DMS79 (cell line): ENCODE data around the gene SUCLG1.
"Not testable (repeated sequence)": the region's sequence is repeated elsewhere in the genome, so short reads cannot be mapped to it uniquely, and the experiment has no call there.

Source experiments
- DNase-seq: peaks from one replicate; lab custom pipeline; 2025; lab: John Stamatoyannopoulos, UW

SUCLG1 gene

DNA sequence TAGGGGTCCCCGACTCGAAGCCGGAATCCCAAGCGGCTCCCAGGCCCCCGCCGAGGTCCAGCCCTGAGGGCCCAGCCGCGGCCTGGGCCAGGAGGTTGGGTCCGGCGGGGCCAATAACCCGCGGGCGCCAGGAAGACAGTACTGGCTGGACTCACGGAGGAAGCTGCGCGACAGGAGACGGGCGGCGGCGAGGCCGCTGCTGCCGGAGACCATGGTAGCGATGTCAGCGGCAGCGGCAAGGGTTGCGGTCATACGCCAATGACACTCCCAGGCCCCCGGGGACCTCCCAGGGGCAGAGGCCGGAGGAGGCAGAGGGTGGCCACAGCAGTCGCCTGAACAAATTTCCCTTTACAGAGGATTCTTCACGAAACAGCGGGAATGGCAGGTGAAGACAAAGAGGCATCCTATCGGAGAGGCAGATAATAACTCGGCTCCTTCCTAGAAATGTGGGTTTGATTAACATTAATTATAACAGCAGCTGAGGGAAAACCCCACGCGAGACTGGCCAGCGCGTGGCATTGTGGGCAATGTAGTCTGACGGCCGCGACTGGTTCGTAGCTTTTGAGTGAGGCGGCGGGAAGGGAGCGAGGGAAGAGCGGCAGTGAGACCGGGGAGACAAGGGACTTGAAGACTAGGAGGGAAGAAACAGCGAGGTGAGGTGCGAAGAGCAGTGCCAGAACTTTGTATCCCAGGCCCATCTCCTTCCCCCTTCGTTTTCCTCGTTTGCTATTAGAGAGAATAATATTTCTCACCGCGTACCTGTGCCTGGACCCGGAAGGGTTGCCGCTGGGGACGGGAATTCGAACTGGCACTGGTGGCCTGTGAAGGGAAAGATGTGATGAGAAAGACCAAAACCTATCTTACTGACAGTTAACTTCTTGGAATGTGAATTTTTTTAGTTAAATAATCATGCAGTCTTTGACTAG lies at the start of gene SUCLG1:
TSS of gene SUCLG1 (minus strand) at position 263 of the 926 bp plus-strand sequence. CDS start at position 252, 11 bp downstream.
- DNase-seq, result peak; percentile 74

DNA sequence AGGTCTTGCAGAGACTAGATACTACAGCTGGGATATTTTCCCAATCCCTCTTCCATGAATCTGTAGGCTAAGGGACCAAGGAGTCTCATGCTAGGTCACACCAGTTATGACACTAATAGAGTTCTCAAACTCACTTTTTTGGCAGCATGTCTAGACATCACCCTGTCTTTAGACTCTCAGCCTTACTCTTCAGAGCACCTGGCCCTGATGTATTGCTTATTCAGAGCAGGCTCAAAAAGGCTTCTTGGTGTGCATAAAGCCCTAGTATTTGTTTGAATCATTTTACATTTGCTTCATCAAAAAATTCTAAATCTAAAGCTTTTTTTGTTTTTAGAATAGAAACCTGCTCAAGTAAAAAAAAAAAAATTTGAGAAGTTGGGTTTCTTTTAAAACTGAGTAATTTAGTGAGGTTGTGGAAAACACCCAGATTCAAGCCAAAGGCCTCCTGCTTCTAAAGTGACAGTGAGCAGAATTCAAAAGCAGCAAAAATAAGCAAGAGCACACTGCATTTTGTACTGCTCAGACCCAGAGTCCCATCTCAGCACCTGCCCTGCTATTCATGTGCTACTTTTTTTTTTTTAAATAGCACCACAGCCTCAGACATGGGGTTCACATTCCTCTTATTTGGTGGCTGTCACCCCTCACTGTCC lies 39.2 kb upstream of the SUCLG1 start:
- DNase-seq, result no peak

DNA sequence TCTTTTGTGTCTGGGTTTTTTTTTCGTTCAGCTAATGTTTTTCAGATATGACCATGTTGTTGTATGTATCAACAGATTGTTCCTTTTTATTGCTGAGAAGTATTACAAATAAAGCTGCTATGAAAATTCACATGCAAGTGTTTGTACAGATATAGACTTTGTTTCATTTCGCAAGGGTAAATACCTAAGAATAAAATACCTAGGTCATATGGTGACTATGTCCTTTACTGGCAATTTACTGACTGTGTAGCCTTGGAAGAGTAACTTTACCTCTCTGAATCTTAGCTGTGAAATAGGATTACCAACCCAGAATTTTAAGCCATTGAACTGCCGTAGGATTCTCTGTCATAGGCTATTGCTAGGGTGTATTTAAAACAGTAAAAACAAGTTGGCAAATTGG lies 38.2 kb upstream of the SUCLG1 start:
- DNase-seq, result no peak

DNA sequence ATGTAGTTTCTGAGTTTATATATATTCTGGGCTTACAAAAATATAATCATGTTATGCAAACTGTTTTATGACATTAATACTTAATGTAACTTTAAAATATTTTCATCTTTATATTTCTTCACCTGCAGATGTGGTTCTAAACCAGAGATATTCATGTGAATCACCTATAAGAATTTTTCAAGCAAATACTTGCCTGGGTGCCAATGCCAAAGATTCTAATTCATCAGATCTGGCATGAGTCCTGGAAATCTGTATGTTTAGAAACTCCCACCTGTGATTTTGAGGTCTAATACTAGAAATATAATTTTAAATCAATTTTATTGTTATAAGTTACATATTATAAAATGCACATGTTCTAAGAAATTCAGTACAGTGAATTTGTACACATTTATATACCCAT lies 37.3 kb upstream of the SUCLG1 start:
- no peak for DNase-seq

DNA sequence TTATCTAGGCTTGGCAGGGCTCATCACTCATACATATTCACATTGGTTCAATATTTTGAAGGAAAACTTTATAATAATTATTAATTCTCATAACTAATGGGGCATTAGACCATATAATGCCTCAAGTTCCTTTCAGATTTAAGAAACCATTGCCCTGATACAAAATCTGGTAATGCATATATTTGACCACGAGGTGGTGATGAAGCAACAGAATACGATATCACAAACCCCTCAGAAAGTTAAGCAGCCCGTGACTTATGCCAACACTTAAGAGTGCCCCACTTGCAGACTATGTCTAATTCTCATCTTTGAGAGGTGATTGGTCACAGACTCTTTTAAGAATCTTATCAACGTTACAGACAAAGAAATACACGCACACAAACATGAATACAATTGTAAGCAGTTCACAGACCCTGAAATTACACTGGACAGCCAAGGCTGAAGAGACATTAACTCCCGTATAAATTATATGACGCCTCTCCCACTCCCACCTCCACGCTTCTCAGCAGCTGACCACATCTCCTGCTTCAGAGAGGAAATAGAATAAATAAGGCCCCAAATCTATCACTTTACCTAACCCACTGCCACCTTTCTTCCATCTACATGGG lies 36.6 kb upstream of the SUCLG1 start:
- DNase-seq, result peak; percentile 25

DNA sequence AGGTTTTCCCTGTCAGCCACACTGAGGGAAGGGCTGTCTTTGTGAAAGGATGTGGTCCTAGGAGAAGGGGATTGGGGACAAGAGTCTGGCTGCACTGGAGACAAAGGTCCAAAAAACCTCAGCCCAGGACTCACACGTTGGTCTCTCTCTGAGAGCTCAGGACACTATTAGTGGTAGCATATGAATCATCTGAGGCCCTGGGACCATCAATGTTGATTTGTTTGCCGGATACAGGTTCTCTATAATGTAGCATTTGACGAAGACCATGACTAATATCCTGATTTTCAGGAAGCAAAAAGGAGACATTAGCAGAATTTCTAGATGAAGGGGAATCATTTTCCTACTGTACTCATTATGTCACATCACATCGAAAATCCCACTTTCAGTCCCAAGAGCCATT lies 35.0 kb upstream of the SUCLG1 start:
- no peak for DNase-seq

DNA sequence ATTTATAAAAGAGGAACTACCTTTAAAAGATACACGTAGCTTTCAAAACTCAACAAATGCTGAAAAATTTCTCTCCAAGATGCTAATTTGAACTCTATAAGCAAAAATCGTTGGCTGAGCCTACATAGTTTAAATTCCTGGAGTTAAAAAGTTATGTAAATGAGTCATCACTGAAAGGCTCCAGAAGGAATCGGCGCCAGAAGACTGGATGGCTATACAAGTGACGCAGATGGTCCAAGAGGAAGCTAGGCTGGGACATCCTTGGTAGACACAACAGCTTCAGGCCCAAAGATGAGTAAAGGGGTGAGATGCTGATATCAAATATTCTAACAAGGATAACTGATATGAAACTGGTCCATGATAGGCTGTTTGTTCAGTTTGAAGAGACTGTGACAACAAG lies 34.4 kb upstream of the SUCLG1 start:
- DNase-seq, result no peak

DNA sequence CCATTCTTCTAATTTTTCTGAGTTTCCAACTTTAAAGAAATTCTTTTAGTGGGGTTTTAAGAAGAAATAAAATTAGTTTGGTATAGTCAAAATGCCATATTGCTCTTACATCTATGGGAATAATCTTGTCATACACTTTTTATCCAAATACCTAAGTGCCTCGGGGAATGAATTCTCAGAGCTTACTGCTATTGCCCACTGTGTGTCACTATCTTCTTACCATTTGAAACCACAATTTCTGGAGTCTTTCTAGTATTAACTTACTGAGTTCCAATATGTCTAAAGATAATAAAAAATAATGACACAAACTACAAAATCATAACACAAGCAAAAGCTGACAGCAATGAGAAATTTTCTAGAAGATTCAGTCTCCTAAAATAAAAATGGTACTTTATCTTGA lies 33.5 kb upstream of the SUCLG1 start:
- DNase-seq, result no peak

DNA sequence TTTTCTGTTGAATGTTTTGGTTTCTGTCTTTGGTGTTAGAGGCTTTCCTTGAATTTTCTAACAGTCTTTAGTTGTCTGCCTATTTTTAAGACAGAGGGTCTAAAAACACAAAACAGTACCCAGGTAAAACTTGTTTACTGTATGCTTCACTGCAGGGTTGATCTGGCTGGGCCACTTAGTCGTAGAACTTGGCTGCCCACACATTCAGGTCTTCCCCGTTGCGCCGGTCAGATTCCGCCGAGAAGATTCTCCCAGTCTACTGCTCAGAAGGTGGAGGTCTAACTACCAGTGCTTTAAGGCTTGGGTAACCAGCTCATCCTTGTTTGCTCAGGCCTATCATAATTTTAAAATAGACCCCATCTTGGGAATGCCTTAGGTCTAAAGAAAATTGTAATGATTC lies 32.7 kb upstream of the SUCLG1 start:
- DNase-seq, result no peak

DNA sequence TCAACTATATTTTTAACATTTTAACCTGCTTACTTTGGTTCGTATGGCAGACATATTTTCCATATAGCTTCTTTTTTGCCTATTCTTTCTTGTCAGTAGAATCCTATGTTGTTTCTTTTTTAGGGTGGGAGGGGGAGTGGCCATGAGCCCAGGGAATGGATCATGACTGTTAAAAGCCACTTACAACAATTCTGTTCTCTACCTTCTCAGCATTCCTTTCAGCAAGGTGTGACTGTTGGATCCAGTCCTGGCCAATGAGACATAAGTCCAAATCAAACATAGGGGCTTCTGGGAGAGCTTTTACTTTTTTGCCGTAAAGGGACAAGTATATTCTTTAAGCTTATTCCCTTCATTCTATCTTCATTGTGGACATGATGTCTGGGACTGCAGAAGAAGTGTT lies 32.2 kb upstream of the SUCLG1 start:
- DNase-seq, result no peak

DNA sequence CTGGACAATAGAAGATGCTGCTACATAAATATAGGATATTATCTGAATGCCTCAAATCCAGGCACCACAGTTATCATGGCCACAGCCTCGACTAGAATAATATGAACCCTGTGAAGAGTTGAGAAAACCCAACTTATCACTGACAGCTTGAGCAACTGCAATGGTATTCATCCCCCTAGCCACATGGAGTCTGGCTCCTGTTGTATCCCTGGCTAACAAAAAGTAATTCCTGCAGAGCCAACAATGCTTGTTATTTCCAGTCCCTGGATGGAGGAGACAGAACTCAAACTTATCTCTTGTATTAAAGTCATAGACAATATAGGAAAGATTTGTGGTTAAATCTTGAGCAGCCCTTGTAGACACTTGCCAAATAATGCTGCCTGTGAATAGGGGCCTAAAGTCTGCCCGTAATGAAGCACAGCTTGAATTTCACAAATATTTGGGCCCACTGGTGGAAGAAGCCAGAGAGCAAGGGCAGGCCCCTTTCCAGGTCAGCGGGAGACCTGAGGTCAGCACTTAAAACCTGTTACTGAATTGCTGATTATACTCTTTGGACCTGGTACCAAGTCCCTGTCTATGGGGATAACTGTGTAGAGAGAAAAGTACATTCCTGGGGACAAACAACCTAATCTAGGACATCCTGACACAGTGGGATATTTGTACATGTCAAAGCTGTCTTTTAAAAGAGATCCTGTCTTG lies 28.4 kb upstream of the SUCLG1 start:
- no peak for DNase-seq

DNA sequence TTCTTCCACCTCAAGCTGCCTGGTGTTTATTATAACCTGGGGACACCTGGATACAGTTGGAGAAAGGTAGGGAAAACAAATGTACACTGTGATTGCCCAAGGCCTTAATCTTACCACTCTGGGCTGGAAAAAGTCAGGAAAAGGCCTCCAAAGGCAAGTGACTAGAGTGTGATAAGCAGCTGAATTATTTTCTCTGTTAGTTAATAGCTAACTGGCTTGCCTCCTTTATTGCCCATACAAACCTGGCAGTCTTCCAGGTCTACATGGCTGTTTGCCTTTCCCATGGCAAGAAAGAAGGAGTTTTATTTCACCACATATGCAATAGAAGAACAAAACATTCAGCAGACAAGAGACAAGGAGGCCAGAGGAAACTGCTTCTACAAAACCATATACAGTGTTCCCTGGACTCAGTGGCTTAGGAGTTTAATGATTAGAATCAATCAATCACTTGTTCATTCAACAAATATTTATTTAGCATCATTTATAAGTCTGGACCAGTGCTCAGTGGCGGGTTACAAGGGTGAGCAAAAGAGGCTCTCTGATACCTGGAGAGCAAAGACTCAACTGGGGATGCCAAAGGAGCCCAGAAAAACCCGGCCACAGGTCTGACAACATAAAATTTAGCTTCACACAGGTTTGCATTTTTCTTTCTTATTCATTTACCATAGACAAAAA lies 27.5 kb upstream of the SUCLG1 start:
- peak; percentile 73 for DNase-seq

DNA sequence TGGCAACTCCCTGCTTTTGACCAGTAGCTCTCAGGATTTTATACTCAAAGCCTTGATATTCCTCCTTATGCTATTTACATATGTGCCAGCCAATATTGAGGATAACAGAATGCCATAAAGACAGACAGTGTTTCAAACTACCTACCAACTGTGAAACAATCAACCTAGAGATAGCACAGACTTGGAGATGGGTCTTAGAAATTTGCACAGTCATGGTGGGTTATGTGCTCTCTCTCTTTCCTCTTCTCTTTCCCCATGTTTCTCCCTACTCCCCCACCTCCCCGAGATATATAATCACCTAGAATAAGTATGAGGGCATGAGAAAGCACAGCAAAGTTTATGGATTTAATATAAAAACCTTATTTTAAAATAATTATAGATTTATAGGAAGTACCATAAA lies 24.2 kb upstream of the SUCLG1 start:
- DNase-seq, result no peak

DNA sequence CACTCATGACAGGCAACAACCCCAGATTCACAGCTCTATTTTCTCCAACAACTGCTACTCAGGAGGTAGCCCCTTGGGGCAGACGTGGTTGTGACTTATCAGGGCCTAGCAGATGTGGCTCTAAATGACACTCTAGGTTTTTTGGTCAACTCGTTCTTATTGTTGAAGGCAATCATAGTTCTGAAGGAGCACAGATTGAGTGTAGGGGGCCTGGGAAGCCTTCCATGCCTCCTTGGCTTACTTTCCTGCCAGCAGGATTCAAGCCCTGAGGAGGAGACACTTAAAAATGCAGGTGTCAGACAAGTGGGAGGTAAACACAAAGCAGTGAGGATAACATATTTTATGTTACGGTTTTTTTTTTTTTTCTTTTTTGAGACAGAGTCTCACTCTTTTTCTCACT lies 23.5 kb upstream of the SUCLG1 start:
- peak; percentile 19 for DNase-seq

DNA sequence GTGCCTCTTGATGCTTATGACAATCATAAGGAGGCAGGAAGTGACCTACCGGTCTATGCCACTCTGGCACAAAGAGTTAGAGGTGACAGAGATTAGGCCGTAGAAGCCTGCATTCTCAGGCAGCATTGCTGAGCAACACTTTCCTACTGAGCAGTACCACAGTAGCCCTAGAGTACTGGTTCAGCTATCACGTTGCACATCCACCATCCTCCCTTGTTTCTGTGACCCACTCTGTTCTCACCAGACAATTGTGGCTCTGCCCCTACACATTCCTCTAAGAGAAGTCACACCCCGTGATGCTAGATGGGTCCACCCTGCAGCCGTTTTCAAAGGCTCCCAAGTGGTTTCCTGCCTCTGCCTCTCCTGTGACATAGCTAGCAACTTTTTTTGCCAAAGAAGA lies 22.6 kb upstream of the SUCLG1 start:
- no peak for DNase-seq

DNA sequence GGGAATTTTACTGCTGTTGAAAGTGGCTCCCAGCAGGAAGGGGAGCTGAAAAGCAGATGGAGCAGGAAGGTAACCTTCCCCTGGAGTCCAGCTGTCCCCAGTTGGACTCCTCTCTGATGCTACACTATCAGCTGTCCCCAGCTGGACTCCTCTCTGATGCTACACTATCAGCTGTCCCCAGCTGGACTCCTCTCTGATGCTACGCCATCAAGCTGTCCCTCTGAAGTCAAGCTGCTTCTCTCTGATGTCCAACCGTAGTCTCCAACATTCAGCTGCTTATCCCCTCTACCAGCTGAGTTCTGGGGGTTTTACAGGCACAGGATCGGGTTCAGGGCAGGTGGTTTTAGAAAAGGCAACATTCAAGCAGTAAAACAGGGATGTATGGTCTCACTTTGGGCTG lies 19.8 kb upstream of the SUCLG1 start:
- no peak for DNase-seq

DNA sequence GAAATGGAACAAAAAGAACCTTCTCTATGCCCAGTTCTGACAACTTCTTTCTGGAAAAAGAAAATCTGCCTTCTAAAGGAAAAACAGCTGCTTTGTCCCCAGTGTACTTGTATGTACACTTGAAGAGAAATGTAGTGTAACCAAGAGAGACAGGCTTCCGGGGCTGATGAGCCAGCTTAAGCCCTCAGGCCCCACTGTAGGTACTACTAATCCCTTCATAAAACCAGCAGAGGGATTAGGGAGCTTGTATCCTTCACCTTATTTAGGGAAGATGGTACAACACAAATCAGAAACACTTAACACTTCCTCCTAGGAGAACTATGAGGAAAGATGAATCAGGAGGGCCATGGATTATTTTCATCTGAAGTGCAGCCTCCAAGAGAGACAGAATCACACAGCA lies 18.8 kb upstream of the SUCLG1 start:
- DNase-seq, result no peak

DNA sequence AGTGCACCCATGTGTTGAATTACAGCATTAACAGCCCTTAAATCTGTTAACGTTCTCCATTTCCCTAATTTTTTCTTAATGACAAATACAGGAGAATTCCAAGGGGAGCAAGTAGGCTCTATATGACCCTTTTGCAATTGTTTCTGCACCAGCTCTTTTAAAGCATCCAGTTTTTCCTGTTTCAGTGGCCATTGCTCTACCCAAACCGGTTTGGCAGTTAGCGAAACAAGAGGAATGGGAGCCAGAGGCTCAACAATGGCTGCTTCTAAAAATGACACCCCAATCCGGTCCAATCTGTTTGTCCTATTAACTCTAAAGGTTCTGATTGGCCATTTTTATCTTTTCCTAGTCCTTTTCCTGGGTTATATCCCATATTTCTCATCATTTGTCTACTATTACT lies 15.1 kb upstream of the SUCLG1 start:
- no peak for DNase-seq

DNA sequence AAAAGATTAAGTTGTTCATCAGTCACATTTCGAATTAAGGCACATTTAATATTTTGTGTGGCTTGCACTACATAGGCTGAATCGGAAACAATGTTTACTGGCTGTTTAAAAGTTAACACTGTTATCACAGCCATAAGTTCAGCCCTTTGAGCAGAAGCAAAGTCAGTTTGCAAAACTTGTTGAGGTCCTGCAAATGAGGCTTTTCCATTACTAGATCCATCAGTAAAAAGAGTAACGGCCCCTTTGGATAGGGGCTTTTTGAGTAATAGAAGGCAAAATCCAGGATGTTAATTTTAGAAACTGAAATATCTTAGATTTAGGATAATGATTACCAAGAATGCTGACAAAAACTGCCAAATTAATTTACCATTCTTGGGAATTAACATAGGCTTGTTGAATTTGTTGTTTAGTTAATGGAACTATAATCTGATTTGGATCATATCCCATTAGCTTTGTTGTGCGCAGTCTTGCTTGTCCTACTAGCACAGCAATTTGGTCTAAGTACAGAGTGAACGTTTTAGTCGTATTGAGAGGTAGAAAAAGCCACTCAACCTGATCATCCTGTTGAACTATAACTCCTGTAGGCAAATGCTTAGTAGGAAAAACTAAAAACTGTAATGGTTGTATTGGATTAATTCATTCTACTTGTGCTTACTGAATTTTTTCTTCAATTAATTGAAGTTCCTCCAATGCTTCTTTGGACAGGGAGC lies 13.9 kb upstream of the SUCLG1 start:
- no peak for DNase-seq

DNA sequence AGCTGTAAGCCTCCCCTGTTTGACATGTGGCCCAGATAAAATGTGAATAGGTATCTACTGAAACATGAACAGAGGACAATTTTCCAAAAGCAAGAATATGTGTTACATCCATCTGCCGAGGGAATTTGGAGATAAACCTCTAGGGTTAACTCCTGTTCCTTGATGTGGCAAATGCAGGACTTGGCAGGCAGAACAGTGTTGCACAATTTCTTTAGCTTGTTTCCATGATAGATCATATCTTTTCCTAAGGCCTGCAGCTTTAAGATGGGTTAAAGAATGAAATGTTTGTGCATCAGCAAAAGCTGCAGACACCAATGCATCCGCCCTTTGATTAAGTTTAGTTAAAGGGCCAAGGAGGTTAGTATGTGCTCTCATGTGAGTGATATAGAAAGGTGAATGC lies 13.3 kb upstream of the SUCLG1 start:
- DNase-seq, result not testable (repeated sequence)

DNA sequence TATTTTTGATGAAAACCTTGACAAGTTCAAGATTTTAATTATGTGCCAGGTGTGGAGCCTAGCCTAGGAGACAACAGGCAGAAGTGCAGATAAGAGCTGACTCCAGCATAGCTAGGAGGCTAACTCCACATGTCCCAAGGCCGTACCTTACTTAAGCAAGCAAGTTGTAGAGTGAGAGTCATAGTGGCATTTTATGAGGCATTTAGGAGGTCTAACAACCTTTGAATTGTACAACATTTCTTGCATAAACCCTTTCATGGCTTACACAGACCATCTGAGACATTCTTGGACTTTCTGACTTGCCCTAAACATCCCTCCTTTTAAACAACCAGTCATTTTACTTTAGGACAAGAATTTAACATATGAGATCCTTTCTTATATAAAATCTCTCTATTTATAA lies 8.3 kb upstream of the SUCLG1 start:
- no peak for DNase-seq
